NCI-H1436 (cell line): ENCODE measurements around the gene ZNF445.
"Not testable (repeated sequence)": the region's sequence is repeated elsewhere in the genome, so short reads cannot be mapped to it uniquely, and the experiment has no call there.

ENCODE experiments used
- DNase-seq: peaks from one replicate; lab custom pipeline; 2025; lab: John Stamatoyannopoulos, UW

The ZNF445 gene

DNA sequence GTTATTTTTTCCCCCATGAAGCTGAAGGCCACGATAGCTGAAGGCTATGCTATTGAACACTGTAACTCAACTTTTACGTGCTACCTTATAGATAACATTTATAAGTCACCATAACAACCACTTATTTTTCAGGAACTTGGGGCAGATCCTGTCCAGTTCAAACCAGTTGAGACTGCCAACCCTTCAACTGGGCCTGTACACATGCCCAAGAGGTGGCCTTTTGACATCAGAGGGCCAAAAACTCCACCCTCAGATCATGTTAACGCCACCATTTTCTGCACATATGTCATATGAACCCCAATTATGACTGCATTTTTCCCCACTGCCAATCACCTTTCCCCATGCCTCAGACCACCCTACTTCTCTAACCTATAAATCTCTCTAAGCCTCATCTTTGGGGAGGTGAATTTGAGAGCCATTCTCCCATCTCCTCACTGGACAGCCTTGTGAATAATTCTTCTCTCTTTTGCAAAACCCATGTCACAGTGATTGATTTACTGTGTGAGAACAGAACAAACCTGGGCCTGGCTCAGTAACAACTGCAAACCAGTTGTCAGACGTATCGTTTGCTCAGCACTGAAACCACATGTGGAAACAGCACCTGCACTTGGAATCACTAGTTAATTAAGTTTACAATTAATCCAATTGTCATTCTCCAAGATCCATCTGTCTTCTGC is 42.5 kb downstream of the ZNF445 start:
- DNase-seq = no peak

DNA sequence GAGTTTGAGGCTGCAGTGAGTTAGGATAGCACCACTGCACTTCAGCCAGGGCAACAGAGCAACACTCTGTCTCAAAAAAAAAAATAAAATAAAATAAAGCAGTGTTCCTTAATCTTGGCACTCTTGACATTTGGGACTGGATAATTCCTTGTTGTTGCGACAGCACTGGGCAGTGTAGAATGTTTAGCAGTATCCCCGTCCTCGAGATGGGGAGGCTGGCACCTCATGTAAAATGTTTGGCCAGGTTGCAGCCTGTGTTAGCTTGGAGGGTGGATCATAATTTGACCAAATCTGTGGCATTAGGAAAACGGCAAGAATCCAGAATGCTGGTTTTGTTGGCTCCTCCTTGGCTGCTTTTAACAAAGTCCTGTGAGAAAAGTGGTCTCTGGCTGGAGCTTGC is 47.0 kb downstream of the ZNF445 start:
- DNase-seq = no peak

DNA sequence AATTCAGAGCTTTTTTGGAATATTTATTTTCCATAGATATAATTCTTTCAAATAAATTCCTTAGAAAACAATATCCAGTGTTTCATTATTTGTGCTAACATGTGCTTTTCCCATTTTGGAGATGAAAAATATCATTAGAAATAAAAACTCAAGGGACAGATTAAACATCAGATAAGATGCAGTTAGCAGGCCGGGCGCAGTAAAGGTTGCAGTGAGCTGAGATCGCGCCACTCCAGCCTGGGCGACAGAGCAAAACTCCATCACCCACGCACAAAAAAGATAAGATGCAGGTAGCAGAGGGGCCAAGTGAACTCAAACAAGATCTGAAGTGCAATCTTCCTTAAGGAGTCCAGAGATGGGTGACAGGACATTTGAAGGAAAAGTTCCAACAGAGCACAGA is 48.0 kb downstream of the ZNF445 start:
- DNase-seq = no peak

DNA sequence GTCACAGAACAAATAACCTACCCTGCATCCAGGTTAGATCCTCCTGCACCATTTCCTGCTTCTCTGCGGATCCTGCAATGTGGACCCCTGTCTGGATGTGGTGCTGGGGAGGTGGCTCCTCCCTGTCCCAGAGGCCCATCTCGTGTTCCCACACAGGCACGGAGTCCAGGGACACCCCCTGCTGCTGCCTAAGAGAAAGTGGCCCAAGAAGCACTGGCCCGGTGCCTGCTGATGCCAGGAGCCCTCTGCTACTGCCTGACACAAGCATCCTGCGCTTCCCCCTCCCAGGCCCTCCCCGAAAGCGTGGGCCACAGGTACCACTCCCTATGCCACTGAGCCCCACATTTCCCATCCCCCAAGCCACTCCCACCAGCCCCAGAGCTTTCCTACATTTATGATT is 48.6 kb downstream of the ZNF445 start:
- no peak for DNase-seq

DNA sequence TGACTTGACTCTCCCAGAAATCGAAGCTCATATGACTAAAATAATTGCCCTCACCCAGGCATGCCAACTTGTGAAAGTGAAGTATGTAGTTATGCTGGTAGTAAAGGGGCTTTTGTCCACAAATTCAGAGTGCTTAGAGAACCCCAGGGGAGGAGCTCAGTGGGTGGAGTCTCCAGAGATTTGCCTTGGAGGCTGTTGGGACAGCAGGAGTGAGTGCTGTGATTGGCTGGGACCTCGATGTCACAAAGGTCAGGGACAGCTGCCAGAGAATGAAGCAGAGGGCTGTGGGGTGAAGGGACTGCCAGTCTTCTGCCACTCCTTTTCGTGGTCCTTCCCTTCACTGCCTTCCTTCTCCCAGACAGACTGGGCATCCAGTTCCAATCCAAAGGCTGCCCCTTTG is 49.8 kb downstream of the ZNF445 start:
- DNase-seq = peak; percentile 2

DNA sequence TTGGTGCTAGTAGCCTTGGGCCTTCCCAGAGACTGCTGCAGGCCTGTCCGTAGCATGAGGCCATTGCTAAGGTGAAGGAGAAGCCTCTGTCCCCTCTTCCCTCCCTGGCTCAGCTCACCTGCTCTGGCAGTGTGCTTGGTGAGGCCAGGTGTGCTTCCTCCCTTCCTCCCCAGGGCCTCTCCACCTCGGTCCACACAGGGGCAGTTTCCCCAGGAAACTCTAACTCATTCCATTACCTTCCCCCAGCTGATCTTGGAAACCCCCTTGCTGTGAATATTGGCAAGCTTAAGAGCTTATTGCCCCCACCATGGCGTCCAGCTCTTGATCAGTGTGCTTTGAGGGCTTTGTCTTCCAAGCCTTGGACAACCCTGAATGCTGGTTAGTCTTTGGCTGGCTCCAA is 52.7 kb downstream of the ZNF445 start:
- no peak for DNase-seq

DNA sequence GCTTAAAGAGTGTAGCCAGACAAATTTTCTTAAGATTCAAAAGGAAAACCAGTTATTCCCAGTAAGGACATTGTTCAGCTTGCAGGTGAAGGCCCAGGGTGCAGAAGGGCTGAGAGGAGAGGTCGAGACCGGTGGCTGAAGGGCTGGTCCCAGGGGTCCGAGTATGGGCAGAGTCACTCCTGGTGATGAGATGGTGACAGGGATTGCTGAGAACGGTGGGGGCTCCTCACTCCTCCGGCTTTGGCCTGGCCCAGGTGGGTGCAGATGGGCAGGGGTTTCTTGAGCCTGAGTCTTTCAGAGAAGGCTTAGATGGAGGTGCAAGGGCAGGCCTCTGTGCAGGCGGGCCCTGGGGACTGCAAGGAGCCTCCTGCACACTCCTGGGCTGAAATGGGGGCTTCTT is 56.2 kb downstream of the ZNF445 start:
- DNase-seq = no peak

DNA sequence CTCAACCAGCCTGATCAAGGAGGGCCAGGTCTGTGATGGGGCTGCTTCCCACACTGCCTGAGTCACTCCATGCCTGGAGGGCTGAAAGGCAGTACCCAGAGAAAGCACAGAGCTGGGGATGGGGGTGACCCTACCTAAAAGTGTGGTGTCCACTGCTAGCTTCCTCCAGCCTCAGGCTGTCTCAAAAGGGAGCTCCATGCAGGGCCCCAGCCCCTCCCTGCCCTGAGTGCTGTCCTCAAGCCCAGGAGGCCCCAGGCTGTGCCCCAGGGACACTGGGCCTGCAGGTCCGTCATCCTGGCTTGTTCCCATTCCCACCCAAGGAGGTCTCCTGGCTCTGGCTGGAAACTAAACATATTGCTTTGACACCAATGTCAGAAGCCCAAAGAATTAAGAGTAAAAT is 56.8 kb downstream of the ZNF445 start:
- no peak for DNase-seq

DNA sequence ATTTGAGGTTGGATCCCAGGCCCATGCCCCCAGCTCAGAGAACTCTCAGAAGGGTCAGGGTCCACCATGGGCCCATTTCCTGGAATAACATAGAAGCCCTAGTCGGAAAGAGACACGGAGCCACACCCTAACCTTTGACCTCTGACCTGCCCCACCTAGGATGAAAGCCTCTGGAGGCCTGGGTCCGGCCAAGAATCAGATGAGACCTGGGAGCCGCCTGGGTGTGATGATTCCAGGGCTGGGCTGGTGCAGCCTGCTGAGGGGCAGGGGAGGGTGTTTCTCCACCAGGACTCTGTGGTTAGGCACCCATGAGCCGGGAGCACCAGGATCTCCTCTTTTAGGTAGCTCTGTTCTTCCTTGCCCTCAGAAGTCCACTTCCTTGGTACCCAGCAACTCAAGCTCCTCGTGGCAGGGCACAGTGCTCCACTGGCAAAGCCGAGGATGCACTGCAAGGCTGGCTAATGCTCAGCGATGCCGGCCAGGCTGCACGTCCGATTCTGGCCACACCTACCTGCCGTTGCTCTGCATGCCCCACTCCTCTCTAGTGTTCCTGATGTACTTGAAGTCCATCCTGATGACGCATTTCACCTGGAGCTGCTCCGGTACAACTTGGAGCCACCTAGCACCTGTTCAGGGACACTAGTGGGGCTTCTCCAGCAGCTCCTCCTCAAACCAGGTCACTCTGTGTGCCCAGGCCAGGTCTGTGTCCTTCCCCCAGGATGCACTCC is 57.4 kb downstream of the ZNF445 start:
- DNase-seq = no peak

DNA sequence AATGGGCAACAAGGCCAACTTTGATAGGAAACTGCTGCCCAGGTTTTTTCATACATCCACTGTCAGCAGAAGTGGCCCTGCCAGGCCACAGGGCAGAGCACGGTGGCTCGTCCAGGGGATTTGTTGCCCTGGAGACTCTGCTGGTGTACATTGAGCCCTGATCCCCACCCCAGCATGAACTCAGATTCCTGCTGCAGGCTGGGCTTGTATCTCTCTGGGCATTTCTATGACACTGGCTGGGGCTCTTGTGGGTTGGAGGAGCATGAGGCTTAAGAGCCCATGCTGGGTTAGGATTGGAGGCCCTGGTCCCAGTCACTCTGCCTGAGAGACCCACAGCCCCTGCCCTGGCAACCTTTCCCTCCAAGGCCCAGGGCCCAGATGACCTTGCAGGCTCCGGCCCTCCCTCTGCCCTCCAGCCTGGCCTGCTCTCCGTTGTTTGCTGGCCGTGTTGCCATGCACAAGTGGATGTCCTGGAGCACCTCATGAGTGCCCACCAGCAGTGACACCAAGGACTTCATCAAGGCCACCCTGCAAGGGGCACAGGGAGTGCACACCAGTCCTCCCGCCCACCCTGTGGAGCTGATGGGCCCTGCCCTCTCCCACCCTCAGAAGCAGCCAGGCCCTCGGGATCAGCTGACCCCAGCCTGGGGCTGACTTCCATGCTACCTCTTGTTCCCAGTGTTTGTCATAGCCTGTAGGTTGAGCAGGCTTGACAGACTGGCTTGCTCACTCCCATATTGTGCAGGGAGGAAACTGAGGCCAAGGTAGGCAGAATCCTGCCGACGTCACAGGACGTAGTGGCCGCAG is 58.2 kb downstream of the ZNF445 start:
- no peak for DNase-seq

DNA sequence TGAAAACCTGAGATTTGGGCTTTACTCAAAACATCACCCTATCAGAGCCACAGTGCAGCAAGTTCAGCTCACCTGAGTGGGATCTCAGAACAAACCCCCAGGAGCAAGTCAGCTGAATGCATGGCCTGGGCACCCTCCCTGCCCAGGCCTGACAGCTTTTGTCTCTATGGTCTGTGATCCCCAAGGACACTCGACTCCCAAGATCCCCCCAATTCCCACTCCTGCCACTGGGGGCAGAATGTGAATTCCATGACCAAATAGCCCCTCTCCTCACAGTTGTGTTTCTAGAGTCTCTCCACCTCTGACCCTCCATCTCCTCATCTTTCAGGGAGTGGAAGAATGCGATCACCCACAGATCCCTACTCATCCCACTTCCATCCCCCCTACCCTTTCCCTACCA is 58.9 kb downstream of the ZNF445 start:
- no peak for DNase-seq

DNA sequence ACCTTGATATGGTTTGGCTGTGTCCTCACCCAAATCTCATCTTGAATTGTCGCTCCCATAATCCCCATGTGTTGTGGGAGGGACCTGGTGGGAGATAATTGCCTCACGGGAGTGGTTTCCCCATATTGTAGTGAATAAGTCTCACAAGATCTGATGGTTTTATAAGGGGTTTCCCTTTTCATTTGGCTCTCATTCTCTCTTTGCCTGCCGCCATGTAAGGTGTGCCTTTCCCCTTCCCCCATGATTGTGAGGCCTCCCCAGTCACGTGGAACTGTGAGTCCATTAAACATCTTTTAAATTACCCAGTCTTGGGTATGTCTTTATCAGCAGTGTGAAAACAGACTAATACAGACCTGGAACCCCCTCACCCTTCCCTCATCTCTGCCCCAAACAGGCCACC is 59.4 kb downstream of the ZNF445 start:
- not testable (repeated sequence) for DNase-seq

DNA sequence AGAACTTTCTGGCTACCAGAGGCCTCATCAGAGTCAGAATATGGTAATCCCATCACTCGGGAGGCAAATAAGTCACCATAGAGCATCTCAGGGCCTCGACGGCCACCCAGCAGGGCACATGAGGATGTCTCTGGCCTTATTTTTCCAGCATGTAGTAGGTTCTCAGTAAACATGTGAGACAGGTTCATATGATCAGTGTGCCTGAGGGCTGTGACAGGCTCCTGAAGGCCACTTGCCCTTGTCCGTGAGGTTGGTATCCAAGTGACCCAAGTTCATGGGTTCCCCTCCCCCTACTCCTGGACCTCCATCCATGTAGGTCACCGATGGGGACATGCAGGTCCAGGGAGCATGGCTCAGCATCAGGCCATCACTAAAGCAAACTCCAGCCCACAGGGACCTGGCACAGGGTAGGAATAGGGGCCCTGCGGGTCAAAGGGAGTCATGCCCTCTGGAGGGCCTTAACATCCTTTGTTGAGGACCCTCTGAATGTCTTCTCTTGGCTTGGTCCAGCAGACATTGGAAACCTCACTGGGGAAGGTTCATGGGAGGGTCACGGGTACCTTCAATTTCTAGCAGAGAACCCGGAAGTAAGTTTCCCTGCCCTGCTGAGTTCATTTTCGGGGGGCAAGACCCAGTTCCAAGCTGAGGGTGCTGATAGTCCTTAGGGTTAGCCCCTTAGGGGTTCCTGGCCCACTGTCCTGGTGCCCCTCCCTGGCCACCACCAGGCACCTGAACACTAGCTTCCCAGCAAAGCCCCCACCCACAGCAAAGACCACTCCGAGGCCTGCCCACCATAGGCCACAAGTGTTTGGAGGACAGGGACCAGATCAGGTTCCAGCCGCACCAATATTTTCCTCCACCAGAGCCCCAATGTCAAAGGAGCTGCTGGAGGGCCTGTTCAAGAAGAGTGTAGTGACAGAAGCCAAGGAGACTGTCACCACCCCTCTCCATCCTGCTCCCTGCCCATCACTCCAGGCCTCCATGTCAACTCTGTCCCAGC is 61.1 kb downstream of the ZNF445 start:
- no peak for DNase-seq

DNA sequence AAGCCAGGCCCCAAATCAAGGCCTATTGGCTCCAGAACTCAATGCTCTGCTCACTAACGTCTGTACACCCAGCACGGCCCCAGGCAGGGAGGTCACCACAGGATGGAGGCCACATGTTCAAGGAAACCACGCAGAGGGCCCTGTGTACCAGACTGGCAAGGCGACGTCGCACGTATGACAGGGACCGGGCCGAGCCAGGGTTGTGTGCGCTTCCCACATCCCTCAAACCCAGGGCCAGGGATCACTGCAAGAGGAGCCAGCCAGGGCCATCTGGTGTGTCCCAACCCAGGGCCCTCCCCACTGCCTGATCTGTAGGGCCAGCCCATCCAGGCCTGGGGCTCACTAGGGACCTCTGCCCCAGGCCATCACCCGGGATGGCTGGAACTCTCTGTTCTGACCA is 62.0 kb downstream of the ZNF445 start:
- no peak for DNase-seq

DNA sequence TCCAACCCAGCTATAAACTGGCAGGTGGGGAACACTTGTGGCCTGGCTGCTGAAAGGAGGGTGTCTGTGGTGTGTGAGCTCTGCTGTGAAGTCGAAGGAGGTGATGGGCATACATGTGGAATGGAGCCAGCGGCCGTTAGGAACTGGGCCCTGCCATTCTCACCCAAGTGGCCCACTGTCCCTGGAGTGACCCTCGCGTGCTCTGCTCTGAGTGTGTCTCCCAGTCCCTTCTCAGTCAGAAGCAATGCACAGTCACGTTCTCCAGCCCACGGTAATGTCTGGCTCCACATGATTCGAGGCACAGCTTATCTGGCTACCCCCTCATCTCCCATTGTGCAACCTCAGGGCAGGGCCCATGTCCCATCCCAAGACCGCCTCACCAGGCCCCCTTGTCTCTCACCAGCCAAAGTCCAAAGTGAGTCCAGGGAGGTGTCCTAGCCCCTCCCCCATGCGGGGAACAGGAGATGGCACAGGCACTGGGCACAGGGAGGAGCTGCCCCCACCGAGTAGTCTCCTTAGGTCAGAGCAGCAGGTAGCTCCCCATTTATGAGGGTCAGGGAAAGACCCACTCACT is 62.9 kb downstream of the ZNF445 start:
- DNase-seq = no peak

DNA sequence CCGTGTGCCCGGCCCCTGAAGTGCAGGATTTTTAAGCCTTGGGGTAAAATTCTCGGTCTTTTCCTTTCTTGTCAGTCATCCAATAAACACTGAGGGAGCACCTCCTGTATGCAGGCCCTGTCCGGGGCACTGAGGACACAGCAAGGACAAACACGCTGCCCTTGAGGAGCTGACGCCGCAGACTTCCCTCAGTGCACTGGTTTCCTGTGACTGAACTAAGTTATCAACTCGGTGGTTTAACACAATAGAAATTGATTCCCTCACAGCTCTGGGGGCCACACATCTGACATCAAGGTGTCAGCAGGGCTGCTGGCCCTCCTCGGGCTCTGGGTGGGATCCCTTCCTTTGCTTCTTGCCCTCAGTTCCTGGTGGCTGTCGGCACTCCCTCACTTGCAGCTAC is 65.1 kb downstream of the ZNF445 start:
- no peak for DNase-seq

DNA sequence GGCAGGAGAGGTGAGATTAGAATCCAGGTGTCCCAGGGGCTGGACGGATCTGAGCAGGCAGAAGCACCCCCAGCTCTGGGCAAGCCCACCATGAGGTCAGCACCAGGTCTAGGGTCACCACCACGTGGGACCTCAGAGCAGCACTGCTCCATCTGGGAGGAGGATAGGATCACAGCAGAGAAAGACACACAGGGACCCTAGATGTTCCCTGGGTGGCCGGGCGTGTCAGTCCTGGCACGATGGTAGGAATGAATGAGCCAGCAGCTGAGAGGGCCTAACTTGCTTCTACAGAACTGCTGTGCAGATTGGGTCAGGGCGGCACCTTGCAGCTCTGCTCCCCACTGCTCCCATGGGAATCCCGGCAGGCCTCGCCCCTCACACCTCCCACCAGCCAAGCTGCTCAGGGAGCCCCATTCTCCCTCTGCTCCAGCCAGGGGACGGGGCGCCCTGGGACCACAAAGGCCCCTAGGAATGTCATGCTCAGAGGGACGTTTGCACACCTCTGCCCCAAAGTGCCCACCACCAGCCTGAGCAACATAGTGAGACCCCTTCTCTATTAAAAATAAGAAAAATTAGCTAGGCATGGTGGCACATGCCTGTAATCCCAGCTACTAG is 66.3 kb downstream of the ZNF445 start:
- DNase-seq = no peak

DNA sequence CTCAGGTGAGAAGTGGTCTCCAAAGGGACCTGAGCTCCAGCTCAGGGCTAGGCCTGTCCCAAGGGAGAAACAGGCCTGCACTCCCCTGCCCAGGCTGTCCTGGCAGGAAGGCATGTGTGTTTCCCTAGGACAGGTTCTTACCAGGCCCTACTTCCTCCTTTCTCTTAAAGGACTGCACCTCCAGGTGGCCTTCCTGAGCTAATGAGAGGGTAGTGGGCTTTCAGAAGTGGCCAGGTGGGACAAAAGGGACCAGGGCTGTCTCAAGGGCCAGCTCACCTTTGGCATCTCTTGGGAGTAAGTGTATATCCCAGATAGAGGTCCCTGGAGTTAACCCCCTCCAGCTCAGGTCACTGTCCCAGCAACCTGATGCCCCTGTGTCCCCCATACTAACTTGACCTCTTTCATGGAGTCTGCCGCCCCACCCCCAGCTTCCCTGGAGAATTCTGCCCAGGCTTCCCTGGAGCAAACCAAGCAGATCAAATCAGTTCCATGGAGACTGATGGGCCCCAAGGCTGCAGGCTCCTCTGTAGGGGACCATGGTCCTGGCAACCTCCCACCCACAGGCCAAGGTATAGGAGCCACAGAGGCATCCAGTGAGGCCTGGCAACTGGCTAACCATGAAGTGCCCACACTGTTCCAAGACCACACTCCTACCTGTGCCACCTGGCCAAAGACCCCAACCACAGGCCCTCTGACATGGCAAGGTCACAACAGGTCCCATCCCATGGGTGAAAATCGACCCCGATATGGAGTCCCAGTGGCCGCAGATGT is 67.6 kb downstream of the ZNF445 start:
- DNase-seq = no peak

DNA sequence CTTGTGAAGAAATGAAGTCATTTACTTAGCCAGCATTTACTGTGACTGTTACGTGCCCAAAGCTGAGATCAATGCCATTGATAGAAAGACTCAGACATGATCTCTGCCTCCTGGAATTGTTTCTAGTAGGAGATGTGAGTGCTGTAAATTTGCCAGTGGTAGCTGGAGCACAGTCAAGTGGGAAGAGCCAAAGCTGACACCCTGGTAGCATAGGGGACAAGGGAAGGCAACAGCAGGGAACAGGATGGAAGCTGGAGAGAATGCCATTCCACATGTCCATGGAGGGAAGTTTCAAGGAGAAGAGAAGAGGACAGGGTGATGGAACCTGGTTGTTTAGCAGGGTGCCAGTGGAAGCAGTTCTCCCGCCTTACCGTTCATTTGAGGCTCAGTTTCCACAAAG is 74.9 kb downstream of the ZNF445 start:
- no peak for DNase-seq

DNA sequence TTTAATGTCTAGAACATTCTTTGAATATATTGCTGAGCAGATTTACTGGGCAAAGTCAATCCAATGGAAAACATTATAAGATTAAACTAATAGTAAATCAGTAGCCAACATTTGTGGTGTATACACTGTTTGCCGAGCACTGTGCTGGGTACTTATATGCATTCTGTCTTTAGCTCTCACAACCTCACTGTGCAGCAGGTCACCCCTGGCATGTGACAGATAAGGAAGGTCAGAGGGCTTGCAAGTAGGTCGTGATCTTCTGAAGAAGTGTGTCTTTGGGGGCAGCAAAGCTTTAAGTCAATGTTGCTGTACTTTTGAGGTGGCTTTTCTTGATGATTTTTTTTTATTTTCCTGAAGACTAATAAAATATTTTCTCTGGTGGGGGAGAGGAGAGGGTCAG is 76.7 kb downstream of the ZNF445 start:
- no peak for DNase-seq
